K562 (cell line): Measurements from ENCODE around the gene APOC1. TPM values are rescaled to one million over a fixed set of nuclear protein-coding genes. Genes with fewer than 3 reads are reported as not detected.

Source experiments
- BRF1 ChIP-seq: IDR thresholded peaks from 3 replicates; pipeline ENCODE4 v1.6.1; 2011; ENCODE audit warnings: borderline replicate concordance, mild to moderate bottlenecking; ENCODE audit not compliant: insufficient read length; ENCODE audit errors: extremely low read depth
- C11orf30 ChIP-seq: fragments of 450-650 bp; IDR thresholded peaks from 2 replicates; pipeline ENCODE4 v1.6.1; 2016; ENCODE audit warnings: low read depth, mild to moderate bottlenecking
- CXXC5 ChIP-seq: fragments of 250-450 bp; sonication (Bioruptor Pico); IDR thresholded peaks from 2 replicates; pipeline ENCODE4 v1.8.0; 2022; ENCODE audit warnings: inconsistent platforms, mild to moderate bottlenecking, moderate library complexity
- DIDO1 ChIP-seq: fragments of 450-650 bp; IDR thresholded peaks from 2 replicates; pipeline ENCODE4 v1.6.1; 2016; ENCODE audit warnings: low read depth, missing biosample characterization, missing genetic modification characterization
- ETS2 ChIP-seq: IDR thresholded peaks from 2 replicates; pipeline ENCODE4 v1.6.1; 2016; ENCODE audit warnings: borderline replicate concordance, missing genetic modification characterization, mild to moderate bottlenecking, moderate library complexity, missing compliant biosample characterization; ENCODE audit not compliant: poor library complexity, severe bottlenecking
- ETV5 ChIP-seq: sonication (generic); formaldehyde crosslinking; IDR thresholded peaks from 2 replicates; pipeline ENCODE4 v1.4.0; 2020; ENCODE audit warnings: low read depth, mild to moderate bottlenecking, missing genetic modification reagents
- HLTF ChIP-seq: fragments of 450-650 bp; IDR thresholded peaks from 2 replicates; pipeline ENCODE4 v1.6.1; 2016
- MTA2 ChIP-seq: fragments of 450-650 bp; IDR thresholded peaks from 2 replicates; pipeline ENCODE4 v1.6.1; 2016; ENCODE audit warnings: low read depth
- NFE2 ChIP-seq: IDR thresholded peaks from 2 replicates; pipeline ENCODE4 v1.6.1; 2014; ENCODE audit warnings: antibody characterized with exemption, low read depth
- NFE2L1 ChIP-seq: fragments of 450-650 bp; IDR thresholded peaks from 2 replicates; pipeline ENCODE4 v1.6.1; 2016; ENCODE audit warnings: missing genetic modification characterization, low read depth, mild to moderate bottlenecking, missing compliant biosample characterization, moderate library complexity, borderline replicate concordance
- PBX2 ChIP-seq, 2 experiments: IDR thresholded peaks in 1 of 2; conservative IDR thresholded peaks in 1 of 2; 2 replicates each; pipeline ENCODE4 v1.6.1; 2016; ENCODE audit warnings: low read depth in 2 of 2, mild to moderate bottlenecking in 1 of 2, missing compliant biosample characterization in 1 of 2, missing genetic modification characterization in 1 of 2, moderate library complexity in 1 of 2
- PHTF2 ChIP-seq: fragments of 250-450 bp; sonication (Bioruptor Pico); IDR thresholded peaks from 2 replicates; pipeline ENCODE4 v1.5.0; 2021; ENCODE audit warnings: mild to moderate bottlenecking
- RBM17 ChIP-seq: fragments of 200-400 bp; formaldehyde crosslinking; IDR thresholded peaks from 2 replicates; pipeline ENCODE4 v1.6.1; 2017; ENCODE audit warnings: low read depth, mild to moderate bottlenecking, low read length, borderline replicate concordance
- RBM34 ChIP-seq: fragments of 200-400 bp; formaldehyde crosslinking; IDR thresholded peaks from 2 replicates; pipeline ENCODE4 v1.6.1; 2018; ENCODE audit warnings: low read length, borderline replicate concordance; ENCODE audit not compliant: insufficient read depth
- SAFB ChIP-seq: fragments of 200-400 bp; formaldehyde crosslinking; IDR thresholded peaks from 2 replicates; pipeline ENCODE4 v1.6.1; 2017; ENCODE audit warnings: low read depth, low read length, borderline replicate concordance
- SMC3 ChIP-seq: conservative IDR thresholded peaks from 2 replicates; pipeline ENCODE4 v1.6.1; 2011; ENCODE audit warnings: low read depth, low read length, improper control_type of control experiment; ENCODE audit not compliant: insufficient read depth
- SRSF9 ChIP-seq: fragments of 200-400 bp; formaldehyde crosslinking; IDR thresholded peaks from 2 replicates; pipeline ENCODE4 v1.6.1; 2017; ENCODE audit warnings: low read depth, low read length, borderline replicate concordance
- STAG1 ChIP-seq: sonication (generic); formaldehyde crosslinking; IDR thresholded peaks from 2 replicates; pipeline ENCODE4 v1.5.0; 2020; ENCODE audit warnings: missing genetic modification reagents, borderline replicate concordance
- TRIM28 ChIP-seq: fragments of 450-650 bp; IDR thresholded peaks from 2 replicates; pipeline ENCODE4 v1.6.1; 2017
- U2AF2 ChIP-seq: fragments of 200-400 bp; formaldehyde crosslinking; optimal IDR thresholded peaks from 2 replicates; pipeline ENCODE3; 2017; ENCODE audit warnings: low read depth, mild to moderate bottlenecking, low read length
- ZBTB43 ChIP-seq: sonication (generic); formaldehyde crosslinking; IDR thresholded peaks from 2 replicates; pipeline ENCODE4 v1.8.0; 2023; ENCODE audit warnings: mild to moderate bottlenecking, missing genetic modification reagents
- ZBTB8A ChIP-seq: fragments of 450-650 bp; IDR thresholded peaks from 2 replicates; pipeline ENCODE4 v1.6.1; 2018; ENCODE audit warnings: mild to moderate bottlenecking, moderate library complexity; ENCODE audit not compliant: partially characterized antibody
- ZC3H11A ChIP-seq: IDR thresholded peaks from 2 replicates; pipeline ENCODE4 v1.6.1; 2012; ENCODE audit warnings: low read depth, low read length, improper control_type of control experiment
- ZNF217 ChIP-seq: sonication (generic); formaldehyde crosslinking; IDR thresholded peaks from 2 replicates; pipeline ENCODE4 v1.8.0; 2022; ENCODE audit warnings: mild to moderate bottlenecking, missing genetic modification reagents
- ZNF224 ChIP-seq: sonication (generic); formaldehyde crosslinking; IDR thresholded peaks from 2 replicates; pipeline ENCODE4 v1.8.0; 2022; ENCODE audit warnings: mild to moderate bottlenecking, missing genetic modification reagents
- ZNF707 ChIP-seq: fragments of 250-450 bp; sonication (Bioruptor Pico); conservative IDR thresholded peaks from 2 replicates; pipeline ENCODE4 v1.8.0; 2022; ENCODE audit warnings: inconsistent platforms, mild to moderate bottlenecking, moderate library complexity
- polyA plus RNA-seq, 8 experiments: library from polyadenylated mRNA; depleted of rRNA in 4 of 8; stranded (reverse) in 5 of 8; unstranded in 3 of 8; fragments of >200 nt; fragmentation: Nextera tagmentation in 2 of 8; fragmentation: Illumina TruSeq in 1 of 8; extraction: Ambion mirVana in 2 of 8; extraction: Trizol in 1 of 8; gene quantifications; 2 replicates each; pipeline versions ENCODE4 v1.2.1 to v1.2.3, GENCODE V29; 2011 to 2014; ENCODE audit warnings: inconsistent platforms in 1 of 8, missing spikeins in 1 of 8
- total RNA-seq, 7 experiments: library from RNA; depleted of rRNA in 6 of 7; stranded (reverse); fragments of >200 nt in 6 of 7; fragmentation: Illumina TruSeq in 2 of 7; extraction: Trizol in 2 of 7; gene quantifications; 2 replicates each; pipeline versions ENCODE4 v1.2.1 to v1.2.3, GENCODE V29; 2011 to 2021; ENCODE audit warnings: low replicate concordance in 1 of 7

The APOC1 gene
- total and polyA plus RNA-seq, 9 of the 15 experiments (the other 6 are each of a cell fraction or from before 2014, with no cell fraction given) = 115 to 408 (median 220) TPM

GRCh38 chr19:44891016-44891882, 23.2 kb upstream of the APOC1 start, which contains the start of gene TOMM40 (continued):
- TF ChIP-seq ZBTB43 (CRISPR knock-in tag) = no peak
- TF ChIP-seq HLTF = no peak
- TF ChIP-seq U2AF2 = no peak
- no peak; the same call in 1 of the 2 replicates for TF ChIP-seq ETV5 (CRISPR knock-in tag)
- no peak for TF ChIP-seq NFE2
- TF ChIP-seq PHTF2 (CRISPR knock-in tag) = no peak
- TF ChIP-seq ZNF217 (CRISPR knock-in tag) = no peak
- no peak for TF ChIP-seq NFE2L1 (tag)
- no peak for TF ChIP-seq TRIM28
- TF ChIP-seq ZC3H11A = no peak
- TF ChIP-seq PBX2 (CRISPR knock-in tag; IDR thresholded peaks at IDR 0.05; ENCODE audit: low read depth) = no peak
- no peak for TF ChIP-seq PBX2 (tag; conservative IDR thresholded peaks at IDR 0.05; ENCODE audit: low read depth)
- no peak for TF ChIP-seq RBM34
- TF ChIP-seq SAFB = no peak
- 0 out of 2 replicates have a peak, but pooled peaks have one; percentile 1 for TF ChIP-seq SMC3
- TF ChIP-seq ZNF224 (CRISPR knock-in tag) = no peak
- TF ChIP-seq ZNF707 (CRISPR knock-in tag) = no peak
- TF ChIP-seq ETS2 (tag) = no peak
- no peak for TF ChIP-seq DIDO1 (tag)
- no peak for TF ChIP-seq RBM17
- no peak for TF ChIP-seq MTA2
- peak; percentile 83 for TF ChIP-seq C11orf30
- no peak for TF ChIP-seq BRF1
- no peak for TF ChIP-seq ZBTB8A
- TF ChIP-seq CXXC5 (CRISPR knock-in tag) = peak; percentile 59
- no peak for TF ChIP-seq STAG1
- no peak for TF ChIP-seq SRSF9
